Measurements from ENCODE around the gene TMEM92.

DNA sequence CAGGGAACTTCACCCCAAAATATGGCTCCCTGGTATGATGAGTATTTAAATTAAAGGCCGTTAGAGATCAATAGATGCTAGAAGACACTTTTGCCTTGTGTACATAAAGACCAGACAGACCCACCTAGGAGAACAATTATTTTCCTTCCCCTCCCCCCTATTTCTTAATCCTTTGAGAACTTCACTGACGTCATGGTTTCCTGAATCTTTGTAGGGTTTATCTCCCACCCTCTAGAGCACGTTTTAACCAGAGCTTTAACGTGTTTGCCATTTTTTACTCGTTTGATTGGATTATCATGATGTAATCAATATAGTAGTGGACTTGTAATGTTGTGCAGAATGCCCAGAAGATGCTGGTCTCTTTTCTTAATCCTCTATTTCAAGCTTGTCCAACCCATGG is 48.8 kb downstream of the TMEM92 start:
- TF ChIP-seq, protein P1, sequence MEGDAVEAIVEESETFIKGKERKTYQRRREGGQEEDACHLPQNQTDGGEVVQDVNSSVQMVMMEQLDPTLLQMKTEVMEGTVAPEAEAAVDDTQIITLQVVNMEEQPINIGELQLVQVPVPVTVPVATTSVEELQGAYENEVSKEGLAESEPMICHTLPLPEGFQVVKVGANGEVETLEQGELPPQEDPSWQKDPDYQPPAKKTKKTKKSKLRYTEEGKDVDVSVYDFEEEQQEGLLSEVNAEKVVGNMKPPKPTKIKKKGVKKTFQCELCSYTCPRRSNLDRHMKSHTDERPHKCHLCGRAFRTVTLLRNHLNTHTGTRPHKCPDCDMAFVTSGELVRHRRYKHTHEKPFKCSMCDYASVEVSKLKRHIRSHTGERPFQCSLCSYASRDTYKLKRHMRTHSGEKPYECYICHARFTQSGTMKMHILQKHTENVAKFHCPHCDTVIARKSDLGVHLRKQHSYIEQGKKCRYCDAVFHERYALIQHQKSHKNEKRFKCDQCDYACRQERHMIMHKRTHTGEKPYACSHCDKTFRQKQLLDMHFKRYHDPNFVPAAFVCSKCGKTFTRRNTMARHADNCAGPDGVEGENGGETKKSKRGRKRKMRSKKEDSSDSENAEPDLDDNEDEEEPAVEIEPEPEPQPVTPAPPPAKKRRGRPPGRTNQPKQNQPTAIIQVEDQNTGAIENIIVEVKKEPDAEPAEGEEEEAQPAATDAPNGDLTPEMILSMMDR (IDR thresholded peaks at IDR 0.05), result no peak
- TF ChIP-seq EZH2 (IDR thresholded peaks at IDR 0.05), result no peak

Data from neural progenitor cell (in vitro differentiated cells).